ENCODE results near the gene MBD3. TPM values are rescaled to one million over a fixed set of nuclear protein-coding genes. Genes with fewer than 3 reads are reported as not detected.

The MBD3 gene
- polyA plus RNA-seq, 1 donor (not counting 4 experiments of a cell fraction or from before 2014, with no cell fraction given), result 16.6 TPM

DNA sequence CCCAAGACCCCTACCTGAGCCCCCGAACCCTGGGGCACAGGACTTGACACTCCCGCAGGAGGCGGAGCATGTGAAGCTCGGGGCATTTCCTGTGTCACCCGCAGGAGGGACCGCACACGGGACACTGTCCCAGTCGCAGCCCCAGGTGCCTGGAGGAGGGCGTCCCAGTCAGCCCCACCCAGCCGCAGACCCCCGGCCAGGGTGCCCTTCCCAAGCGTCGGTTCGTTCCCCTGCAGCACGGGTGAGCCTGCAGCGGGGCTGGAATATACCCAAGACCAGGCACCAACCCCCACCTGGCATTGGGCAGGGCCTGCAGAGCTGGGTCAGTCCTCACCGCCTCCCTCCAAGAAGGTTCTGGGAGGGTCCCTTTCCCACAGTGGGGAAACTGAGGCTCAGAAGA, 38.1 kb upstream of the MBD3 start:
- Histone ChIP-seq H3K36me3 (ENCODE audit: control insufficient read depth in 2 of 2, extremely low read depth in 1 of 2, insufficient read depth in 2 of 2, low read length in 2 of 2) (peaks cover 12 to 21% of the 10 kb centered on the region in 2 experiments), H4K20me1 (ENCODE audit: control insufficient read depth, extremely low read depth, insufficient read depth, low read length) (no peaks in the 10 kb centered on the region), H3K4me3 (ENCODE audit: control insufficient read depth in 2 of 3, extremely low read depth in 1 of 3, insufficient read depth in 2 of 3, low read depth in 1 of 3, low read length in 3 of 3) (no peak overlapping the region), H3K79me2 (ENCODE audit: control insufficient read depth, insufficient read depth, low read length) (peaks cover 5% of the 10 kb centered on the region), H2AFZ (ENCODE audit: control insufficient read depth, low read length) (no peak overlapping the region), H3K9ac (ENCODE audit: control insufficient read depth, extremely low read depth, insufficient read depth, low read length) (no peak overlapping the region), H3K9me1 (ENCODE audit: control insufficient read depth, extremely low read depth, insufficient read depth, low read length) (no peaks in the 10 kb centered on the region), H3K27me3 (ENCODE audit: control insufficient read depth, extremely low read depth, insufficient read depth, low read length) (no peaks in the 10 kb centered on the region), H3K4me1 (ENCODE audit: control insufficient read depth, extremely low read depth, insufficient read depth, low read length) (no peaks in the 10 kb centered on the region), H3K27ac (ENCODE audit: control insufficient read depth, insufficient read depth, low read length) (no peak overlapping the region), H3K4me2 (ENCODE audit: control insufficient read depth, extremely low read depth, insufficient read depth, low read depth, low read length) (no peak overlapping the region), H3K9me3 (ENCODE audit: control insufficient read depth, low read depth, low read length) (no peaks in the 10 kb centered on the region)
- TF ChIP-seq, protein P1, sequence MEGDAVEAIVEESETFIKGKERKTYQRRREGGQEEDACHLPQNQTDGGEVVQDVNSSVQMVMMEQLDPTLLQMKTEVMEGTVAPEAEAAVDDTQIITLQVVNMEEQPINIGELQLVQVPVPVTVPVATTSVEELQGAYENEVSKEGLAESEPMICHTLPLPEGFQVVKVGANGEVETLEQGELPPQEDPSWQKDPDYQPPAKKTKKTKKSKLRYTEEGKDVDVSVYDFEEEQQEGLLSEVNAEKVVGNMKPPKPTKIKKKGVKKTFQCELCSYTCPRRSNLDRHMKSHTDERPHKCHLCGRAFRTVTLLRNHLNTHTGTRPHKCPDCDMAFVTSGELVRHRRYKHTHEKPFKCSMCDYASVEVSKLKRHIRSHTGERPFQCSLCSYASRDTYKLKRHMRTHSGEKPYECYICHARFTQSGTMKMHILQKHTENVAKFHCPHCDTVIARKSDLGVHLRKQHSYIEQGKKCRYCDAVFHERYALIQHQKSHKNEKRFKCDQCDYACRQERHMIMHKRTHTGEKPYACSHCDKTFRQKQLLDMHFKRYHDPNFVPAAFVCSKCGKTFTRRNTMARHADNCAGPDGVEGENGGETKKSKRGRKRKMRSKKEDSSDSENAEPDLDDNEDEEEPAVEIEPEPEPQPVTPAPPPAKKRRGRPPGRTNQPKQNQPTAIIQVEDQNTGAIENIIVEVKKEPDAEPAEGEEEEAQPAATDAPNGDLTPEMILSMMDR (optimal IDR thresholded peaks at IDR 0.05 in 1 of 3, IDR thresholded peaks at IDR 0.05 in 1 of 3, conservative IDR thresholded peaks at IDR 0.05 in 1 of 3; ENCODE audit: extremely low read depth in 1 of 3, insufficient read depth in 2 of 3, low read length in 3 of 3), result no peak
- no peak for TF ChIP-seq EZH2 (IDR thresholded peaks at IDR 0.05; ENCODE audit: low read length)
- no peak for FAIRE-seq
- dilution Hi-C loops (cut with MboI; ENCODE audit: extremely low pct_ligation_motif_present, low sequenced_read_pairs), result no loop called here
- no peak for DNase-seq (ENCODE audit: low read depth, low spot score)

DNA sequence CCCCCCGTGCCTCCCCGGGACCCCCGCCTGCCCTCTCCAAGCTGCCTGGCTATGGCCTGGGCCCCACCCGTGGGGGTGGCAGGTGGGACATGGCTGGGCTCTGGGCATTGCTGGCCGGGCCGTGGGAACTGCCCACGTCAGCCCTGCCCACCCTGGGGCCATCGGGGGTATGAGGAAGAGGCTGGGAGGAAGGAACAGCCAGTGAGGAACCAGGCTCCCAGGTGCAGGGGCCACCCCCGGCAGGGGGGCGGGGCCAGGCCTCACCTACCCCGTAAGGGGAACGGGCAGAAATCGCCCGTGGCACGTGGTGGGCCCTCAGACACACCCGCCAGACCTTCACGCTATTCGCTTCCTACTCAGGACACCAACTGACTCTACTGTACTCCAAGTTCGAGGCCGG, 37.3 kb upstream of the MBD3 start:
- Histone ChIP-seq H3K9ac (ENCODE audit: control insufficient read depth, extremely low read depth, insufficient read depth, low read length) (no peak overlapping the region), H3K9me1 (ENCODE audit: control insufficient read depth, extremely low read depth, insufficient read depth, low read length) (no peaks in the 10 kb centered on the region), H3K27me3 (ENCODE audit: control insufficient read depth, extremely low read depth, insufficient read depth, low read length) (no peaks in the 10 kb centered on the region), H3K9me3 (ENCODE audit: control insufficient read depth, low read depth, low read length) (no peaks in the 10 kb centered on the region), H2AFZ (ENCODE audit: control insufficient read depth, low read length) (no peak overlapping the region), H3K4me1 (ENCODE audit: control insufficient read depth, extremely low read depth, insufficient read depth, low read length) (no peaks in the 10 kb centered on the region), H4K20me1 (ENCODE audit: control insufficient read depth, extremely low read depth, insufficient read depth, low read length) (no peaks in the 10 kb centered on the region), H3K36me3 (ENCODE audit: control insufficient read depth in 2 of 2, extremely low read depth in 1 of 2, insufficient read depth in 2 of 2, low read length in 2 of 2) (peaks cover 12 to 24% of the 10 kb centered on the region in 2 experiments), H3K4me3 (ENCODE audit: control insufficient read depth in 2 of 3, extremely low read depth in 1 of 3, insufficient read depth in 2 of 3, low read depth in 1 of 3, low read length in 3 of 3) (no peak overlapping the region), H3K27ac (ENCODE audit: control insufficient read depth, insufficient read depth, low read length) (no peak overlapping the region), H3K4me2 (ENCODE audit: control insufficient read depth, extremely low read depth, insufficient read depth, low read depth, low read length) (no peak overlapping the region), H3K79me2 (ENCODE audit: control insufficient read depth, insufficient read depth, low read length) (peaks cover 3% of the 10 kb centered on the region)
- TF ChIP-seq, protein P1 (optimal IDR thresholded peaks at IDR 0.05 in 1 of 3, IDR thresholded peaks at IDR 0.05 in 1 of 3, conservative IDR thresholded peaks at IDR 0.05 in 1 of 3; ENCODE audit: extremely low read depth in 1 of 3, insufficient read depth in 2 of 3, low read length in 3 of 3), result no peak
- TF ChIP-seq EZH2 (IDR thresholded peaks at IDR 0.05; ENCODE audit: low read length), result no peak
- dilution Hi-C loops (cut with MboI; ENCODE audit: extremely low pct_ligation_motif_present, low sequenced_read_pairs), result no loop called here
- DNase-seq (ENCODE audit: low read depth, low spot score) (no peak), FAIRE-seq (no peak)
